Effector CD4-positive, alpha-beta T cell (primary cell): ENCODE results near the gene RNASEL.
"Not testable (repeated sequence)": the region's sequence is repeated elsewhere in the genome, so short reads cannot be mapped to it uniquely, and the experiment has no call there.

Experiments
- DNase-seq: peaks from one replicate; pipeline ENCODE4 v3.0.0-alpha.2; 2020
- total RNA-seq: gene quantifications from one replicate; lab custom pipeline; 2026; lab: John Stamatoyannopoulos, UW

Gene RNASEL
- 26.8 reads per million, percentile 53 among the genes with 10 or more reads in this experiment for total RNA-seq

GRCh38 chr1:182588500-182589396 is at the start of gene RNASEL:
Gene RNASEL (minus strand): TSS chr1:182589256. CDS start chr1:182586806, 2,450 bp downstream.
- DNase-seq, result peak; percentile 37

- no peak for DNase-seq
Measured at GRCh38 chr1:182637769-182638168, 48.7 kb upstream of the RNASEL start.

- no peak for DNase-seq
Measured at GRCh38 chr1:182635871-182636270, 46.8 kb upstream of the RNASEL start.

GRCh38 chr1:182634306-182635072 is 45.4 kb upstream of the RNASEL start:
- no peak for DNase-seq

GRCh38 chr1:182633657-182634281 is 44.7 kb upstream of the RNASEL start:
- no peak for DNase-seq

GRCh38 chr1:182633031-182633430 is 44.0 kb upstream of the RNASEL start:
- DNase-seq, result no peak

GRCh38 chr1:182632441-182632857 is 43.4 kb upstream of the RNASEL start:
- not testable (repeated sequence) for DNase-seq

GRCh38 chr1:182631954-182632353 is 42.9 kb upstream of the RNASEL start:
- no peak for DNase-seq

GRCh38 chr1:182631053-182631677 is 42.1 kb upstream of the RNASEL start:
- no peak for DNase-seq

- DNase-seq, result no peak
Measured at GRCh38 chr1:182630586-182630985, 41.5 kb upstream of the RNASEL start.

- peak; percentile 42 for DNase-seq
Measured at GRCh38 chr1:182629499-182630096, 40.5 kb upstream of the RNASEL start.

- no peak for DNase-seq
Measured at GRCh38 chr1:182629080-182629479, 40.0 kb upstream of the RNASEL start.

GRCh38 chr1:182628657-182629056 is 39.6 kb upstream of the RNASEL start:
- DNase-seq, result no peak

GRCh38 chr1:182627622-182628021 is 38.6 kb upstream of the RNASEL start:
- no peak for DNase-seq

- no peak for DNase-seq
Measured at GRCh38 chr1:182626527-182626926, 37.5 kb upstream of the RNASEL start.

GRCh38 chr1:182625719-182626504 is 36.9 kb upstream of the RNASEL start:
- DNase-seq, result no peak

- no peak for DNase-seq
Measured at GRCh38 chr1:182625024-182625423, 36.0 kb upstream of the RNASEL start.

- no peak for DNase-seq
Measured at GRCh38 chr1:182624577-182624976, 35.5 kb upstream of the RNASEL start.

- DNase-seq, result no peak
Measured at GRCh38 chr1:182622901-182623528, 34.0 kb upstream of the RNASEL start.

- DNase-seq, result no peak
Measured at GRCh38 chr1:182621906-182622305, 32.9 kb upstream of the RNASEL start.
